ENCODE measurements around the gene RSRC1.

- TF ChIP-seq CTCF (IDR thresholded peaks at IDR 0.05) = no peak
- TF ChIP-seq EZH2 (IDR thresholded peaks at IDR 0.05) = no peak
Measured at GRCh38 chr3:158359339-158359738, 249.4 kb downstream of the RSRC1 start.

Measured in neural progenitor cell (in vitro differentiated cells).